ENCODE measurements around the gene EEF1A2.

Gene EEF1A2

GRCh38 chr20:63541371-63541770 is 42.5 kb upstream of the EEF1A2 start:
- peaks cover 0 to 26% (median 19%) of the 10 kb centered on the region in 4 experiments for H3K4me1 ChIP-seq (ENCODE audit: control extremely low read depth in 1 of 4, control insufficient read depth in 4 of 4, insufficient read depth in 4 of 4, low read length in 3 of 4)
- no peaks in the 10 kb centered on the region for H3K36me3 ChIP-seq (ENCODE audit: control insufficient read depth in 4 of 4, insufficient read depth in 4 of 4, low read length in 3 of 4)
- H3K4me3 ChIP-seq (ENCODE audit: control insufficient read depth in 1 of 7, extremely low read depth in 1 of 7, insufficient read depth in 4 of 7, low read depth in 2 of 7, low read length in 6 of 7), result no peak overlapping the region
- no peaks in the 10 kb centered on the region for H3K9me3 ChIP-seq (ENCODE audit: control extremely low read depth in 1 of 5, control insufficient read depth in 4 of 5, insufficient read depth in 2 of 5, low read depth in 1 of 5, low read length in 4 of 5)
- no peak for DNase-seq
- no peak overlapping the region for H3K27ac ChIP-seq (ENCODE audit: insufficient read depth in 1 of 2, low read depth in 1 of 2, low read length in 2 of 2, poor library complexity in 1 of 2, severe bottlenecking in 2 of 2)
- CTCF ChIA-PET, result no interaction called here
- 97% methylated on average over 28 of the region's 28 CpGs for WGBS (ENCODE audit: insufficient coverage)
- peaks cover 0 to 4% (median 0%) of the 10 kb centered on the region in 5 experiments for H3K27me3 ChIP-seq (replicated peaks in 2 of 5; ENCODE audit: control insufficient read depth in 4 of 5, insufficient read depth in 5 of 5, low read length in 4 of 5)
- POLR2A ChIA-PET, result no interaction called here

- CTCF ChIA-PET, result interaction anchor here (1.9 kb wide), 1 partner anchor 39 kb away, joined by 5 read pairs; no protein-coding TSS in a partner anchor
- Histone ChIP-seq H3K9me3 (ENCODE audit: control extremely low read depth in 1 of 5, control insufficient read depth in 4 of 5, insufficient read depth in 2 of 5, low read depth in 1 of 5, low read length in 4 of 5) (no peaks in the 10 kb centered on the region), H3K36me3 (ENCODE audit: control insufficient read depth in 4 of 4, insufficient read depth in 4 of 4, low read length in 3 of 4) (no peaks in the 10 kb centered on the region), H3K4me1 (ENCODE audit: control extremely low read depth in 1 of 4, control insufficient read depth in 4 of 4, insufficient read depth in 4 of 4, low read length in 3 of 4) (peaks cover 0 to 26% (median 19%) of the 10 kb centered on the region in 4 experiments), H3K4me3 (ENCODE audit: control insufficient read depth in 1 of 7, extremely low read depth in 1 of 7, insufficient read depth in 4 of 7, low read depth in 2 of 7, low read length in 6 of 7) (no peak overlapping the region), H3K27ac (ENCODE audit: insufficient read depth in 1 of 2, low read depth in 1 of 2, low read length in 2 of 2, poor library complexity in 1 of 2, severe bottlenecking in 2 of 2) (no peak overlapping the region), H3K27me3 (replicated peaks in 2 of 5; ENCODE audit: control insufficient read depth in 4 of 5, insufficient read depth in 5 of 5, low read length in 4 of 5) (peaks cover 0 to under 1% (median 0%) of the 10 kb centered on the region in 5 experiments)
- no peak for DNase-seq
- POLR2A ChIA-PET, result no interaction called here
- WGBS (ENCODE audit: insufficient coverage), result 92% methylated on average over 48 of the region's 49 CpGs
These were observed 41.7 kb upstream of the EEF1A2 start for GRCh38 chr20:63540417-63541186.

- Histone ChIP-seq H3K4me1 (ENCODE audit: control extremely low read depth in 1 of 4, control insufficient read depth in 4 of 4, insufficient read depth in 4 of 4, low read length in 3 of 4) (peaks cover 0 to 26% (median 19%) of the 10 kb centered on the region in 4 experiments), H3K27ac (ENCODE audit: insufficient read depth in 1 of 2, low read depth in 1 of 2, low read length in 2 of 2, poor library complexity in 1 of 2, severe bottlenecking in 2 of 2) (no peak overlapping the region), H3K36me3 (ENCODE audit: control insufficient read depth in 4 of 4, insufficient read depth in 4 of 4, low read length in 3 of 4) (no peaks in the 10 kb centered on the region), H3K4me3 (ENCODE audit: control insufficient read depth in 1 of 7, extremely low read depth in 1 of 7, insufficient read depth in 4 of 7, low read depth in 2 of 7, low read length in 6 of 7) (no peak overlapping the region), H3K9me3 (ENCODE audit: control extremely low read depth in 1 of 5, control insufficient read depth in 4 of 5, insufficient read depth in 2 of 5, low read depth in 1 of 5, low read length in 4 of 5) (no peaks in the 10 kb centered on the region), H3K27me3 (replicated peaks in 2 of 5; ENCODE audit: control insufficient read depth in 4 of 5, insufficient read depth in 5 of 5, low read length in 4 of 5) (no peaks in the 10 kb centered on the region)
- no peak for DNase-seq
- ChIA-PET CTCF (interaction anchor here (1.1 to 4.8 kb wide), 9 partner anchors 7 to 100 kb away, joined by 3 to 31 read pairs (median 5); partner anchors contain the start of genes HELZ2, PPDPF and SRMS), POLR2A (no interaction called here)
- 95% methylated on average over 25 of the region's 29 CpGs for WGBS (ENCODE audit: insufficient coverage)
These were observed 40.8 kb upstream of the EEF1A2 start for GRCh38 chr20:63539441-63540370.

GRCh38 chr20:63539092-63539430 is 40.2 kb upstream of the EEF1A2 start:
- 50% methylated on average over 10 of the region's 12 CpGs for WGBS (ENCODE audit: insufficient coverage)
- POLR2A ChIA-PET, result no interaction called here
- CTCF ChIA-PET, result interaction anchor here (1.0 to 4.8 kb wide), 12 partner anchors 8 to 252 kb away, joined by 3 to 31 read pairs (median 5); partner anchors contain the start of genes HELZ2, PPDPF and SRMS
- Histone ChIP-seq H3K27ac (ENCODE audit: insufficient read depth in 1 of 2, low read depth in 1 of 2, low read length in 2 of 2, poor library complexity in 1 of 2, severe bottlenecking in 2 of 2) (no peak overlapping the region), H3K9me3 (ENCODE audit: control extremely low read depth in 1 of 5, control insufficient read depth in 4 of 5, insufficient read depth in 2 of 5, low read depth in 1 of 5, low read length in 4 of 5) (no peaks in the 10 kb centered on the region), H3K27me3 (replicated peaks in 2 of 5; ENCODE audit: control insufficient read depth in 4 of 5, insufficient read depth in 5 of 5, low read length in 4 of 5) (no peaks in the 10 kb centered on the region), H3K36me3 (ENCODE audit: control insufficient read depth in 4 of 4, insufficient read depth in 4 of 4, low read length in 3 of 4) (no peaks in the 10 kb centered on the region), H3K4me1 (ENCODE audit: control extremely low read depth in 1 of 4, control insufficient read depth in 4 of 4, insufficient read depth in 4 of 4, low read length in 3 of 4) (peaks cover 0 to 26% (median 19%) of the 10 kb centered on the region in 4 experiments), H3K4me3 (ENCODE audit: control insufficient read depth in 1 of 7, extremely low read depth in 1 of 7, insufficient read depth in 4 of 7, low read depth in 2 of 7, low read length in 6 of 7) (no peak overlapping the region)
- DNase-seq, result no peak

GRCh38 chr20:63538204-63539091 is 39.6 kb upstream of the EEF1A2 start:
- POLR2A ChIA-PET, result interaction anchor here (0.5 to 1.3 kb wide), 5 partner anchors 9 to 393 kb away, joined by 3 to 5 read pairs (median 3); no protein-coding TSS in a partner anchor
- CTCF ChIA-PET, result interaction anchor here (0.8 to 4.8 kb wide), 26 partner anchors 7 to 325 kb away, joined by 3 to 31 read pairs (median 4); partner anchors contain the start of genes HELZ2, PPDPF and SRMS
- DNase-seq, result peak in 2 of 3 donors; percentile 65 to 72
- WGBS (ENCODE audit: insufficient coverage), result 75% methylated on average over 12 of the region's 27 CpGs
- H3K36me3 ChIP-seq (ENCODE audit: control insufficient read depth in 4 of 4, insufficient read depth in 4 of 4, low read length in 3 of 4), result no peaks in the 10 kb centered on the region
- peaks cover 0 to 26% (median 19%) of the 10 kb centered on the region in 4 experiments for H3K4me1 ChIP-seq (ENCODE audit: control extremely low read depth in 1 of 4, control insufficient read depth in 4 of 4, insufficient read depth in 4 of 4, low read length in 3 of 4)
- H3K9me3 ChIP-seq (ENCODE audit: control extremely low read depth in 1 of 5, control insufficient read depth in 4 of 5, insufficient read depth in 2 of 5, low read depth in 1 of 5, low read length in 4 of 5), result no peaks in the 10 kb centered on the region
- no peaks in the 10 kb centered on the region for H3K27me3 ChIP-seq (replicated peaks in 2 of 5; ENCODE audit: control insufficient read depth in 4 of 5, insufficient read depth in 5 of 5, low read length in 4 of 5)
- H3K27ac ChIP-seq (ENCODE audit: insufficient read depth in 1 of 2, low read depth in 1 of 2, low read length in 2 of 2, poor library complexity in 1 of 2, severe bottlenecking in 2 of 2), result no peak overlapping the region
- peak overlapping the region in 2 of 7 experiments; percentile 61 to 75 for H3K4me3 ChIP-seq (ENCODE audit: control insufficient read depth in 1 of 7, extremely low read depth in 1 of 7, insufficient read depth in 4 of 7, low read depth in 2 of 7, low read length in 6 of 7)

- Histone ChIP-seq H3K4me1 (ENCODE audit: control extremely low read depth in 1 of 4, control insufficient read depth in 4 of 4, insufficient read depth in 4 of 4, low read length in 3 of 4) (peaks cover 0 to 26% (median 19%) of the 10 kb centered on the region in 4 experiments), H3K27me3 (replicated peaks in 2 of 5; ENCODE audit: control insufficient read depth in 4 of 5, insufficient read depth in 5 of 5, low read length in 4 of 5) (no peaks in the 10 kb centered on the region), H3K9me3 (ENCODE audit: control extremely low read depth in 1 of 5, control insufficient read depth in 4 of 5, insufficient read depth in 2 of 5, low read depth in 1 of 5, low read length in 4 of 5) (no peaks in the 10 kb centered on the region), H3K27ac (ENCODE audit: insufficient read depth in 1 of 2, low read depth in 1 of 2, low read length in 2 of 2, poor library complexity in 1 of 2, severe bottlenecking in 2 of 2) (no peak overlapping the region), H3K4me3 (ENCODE audit: control insufficient read depth in 1 of 7, extremely low read depth in 1 of 7, insufficient read depth in 4 of 7, low read depth in 2 of 7, low read length in 6 of 7) (peak overlapping the region in 5 of 7 experiments; percentile 36 to 75 (median 61)), H3K36me3 (ENCODE audit: control insufficient read depth in 4 of 4, insufficient read depth in 4 of 4, low read length in 3 of 4) (no peaks in the 10 kb centered on the region)
- ChIA-PET CTCF (interaction anchor here (0.7 to 4.8 kb wide), 29 partner anchors 8 to 522 kb away, joined by 3 to 31 read pairs (median 4); partner anchors contain the start of genes HELZ2, PPDPF and SRMS), POLR2A (interaction anchor here (0.5 to 1.3 kb wide), 6 partner anchors 9 to 394 kb away, joined by 3 to 5 read pairs (median 3); no protein-coding TSS in a partner anchor)
- DNase-seq, result peak; percentile 87 to 96 (median 95)
- WGBS (ENCODE audit: insufficient coverage), result 3% methylated on average over 30 of the region's 34 CpGs
These were observed 38.8 kb upstream of the EEF1A2 start for GRCh38 chr20:63537525-63538203.

Data from common myeloid progenitor, CD34-positive (primary cell).